Astrocyte (in vitro differentiated cells and primary cell): Measurements from ENCODE around the gene AKR1A1.

Source experiments
- CTCF ChIP-seq: IDR thresholded peaks from 2 replicates; pipeline ENCODE4 v1.5.1; 2011; ENCODE audit warnings: low read depth, mild to moderate bottlenecking, inconsistent platforms, low read length, moderate library complexity; ENCODE audit not compliant: insufficient read depth
- EZH2 ChIP-seq: IDR thresholded peaks from 2 replicates; pipeline ENCODE4 v1.6.1; 2012; ENCODE audit warnings: mild to moderate bottlenecking, low read length, inconsistent platforms; ENCODE audit not compliant: insufficient read depth

- TF ChIP-seq CTCF (no peak), EZH2 (no peak)
These were observed 17.8 kb downstream of the AKR1A1 start for GRCh38 chr1:45568421-45568820.
